Brain microvascular endothelial cell (primary cell): Measurements from ENCODE around the gene METTL1.

Experiments used
- DNase-seq: peaks from one replicate; pipeline ENCODE4 v3.0.0-alpha.2; 2020
- H3K27ac ChIP-seq: fragments of 250-450 bp; sonication (Bioruptor Pico); 2 replicates; pipeline ENCODE4 v1.5.1; 2020; ENCODE audit warnings: mild to moderate bottlenecking, moderate library complexity
- H3K27me3 ChIP-seq: fragments of 250-450 bp; sonication (Bioruptor Pico); replicated peaks from 2 replicates; pipeline ENCODE4 v1.5.1; 2020; ENCODE audit warnings: mild to moderate bottlenecking
- H3K36me3 ChIP-seq: fragments of 250-450 bp; sonication (Bioruptor Pico); replicated peaks from 2 replicates; pipeline ENCODE4 v1.5.1; 2020; ENCODE audit warnings: mild to moderate bottlenecking
- H3K4me3 ChIP-seq: 2 replicates; pipeline ENCODE4 v1.5.1; 2011; ENCODE audit warnings: low read depth, mild to moderate bottlenecking, control low read depth, low read length, moderate library complexity
- CTCF ChIP-seq: IDR thresholded peaks from 2 replicates; pipeline ENCODE4 v1.5.1; 2011; ENCODE audit warnings: low read depth, mild to moderate bottlenecking, moderate library complexity, low read length, control low read depth, inconsistent platforms; ENCODE audit errors: missing control alignments
- in situ Hi-C: cut with HindIII; loops from 2 replicates; pipeline ENCODE4 v1.10.0; 2017; ENCODE audit warnings: low sequenced_read_pairs, low pct_ligation_motif_present

Gene METTL1

GRCh38 chr12:57810450-57810849 is 38.5 kb upstream of the METTL1 start:
- peaks cover 4% of the 10 kb centered on the region for H3K36me3 ChIP-seq
- in situ Hi-C loops = no loop called here
- TF ChIP-seq CTCF = no peak
- no peak overlapping the region for H3K27ac ChIP-seq
- H3K27me3 ChIP-seq = no peaks in the 10 kb centered on the region
- no peak overlapping the region for H3K4me3 ChIP-seq
- DNase-seq = no peak

- H3K4me3 ChIP-seq = no peak overlapping the region
- H3K27me3 ChIP-seq = no peaks in the 10 kb centered on the region
- no peak for TF ChIP-seq CTCF
- H3K36me3 ChIP-seq = peaks cover 4% of the 10 kb centered on the region
- DNase-seq = no peak
- no peak overlapping the region for H3K27ac ChIP-seq
- in situ Hi-C loops = no loop called here
Observed at GRCh38 chr12:57809425-57809824, 37.5 kb upstream of the METTL1 start.

- DNase-seq = no peak
- Histone ChIP-seq H3K27me3 (no peaks in the 10 kb centered on the region), H3K4me3 (no peak overlapping the region), H3K36me3 (peaks cover 4% of the 10 kb centered on the region), H3K27ac (no peak overlapping the region)
- in situ Hi-C loops = no loop called here
- TF ChIP-seq CTCF = no peak
Observed at GRCh38 chr12:57808351-57808750, 36.4 kb upstream of the METTL1 start.

- Histone ChIP-seq H3K4me3 (no peak overlapping the region), H3K36me3 (peaks cover 10% of the 10 kb centered on the region), H3K27ac (no peak overlapping the region), H3K27me3 (no peaks in the 10 kb centered on the region)
- no peak for TF ChIP-seq CTCF
- in situ Hi-C loops = no loop called here
- no peak for DNase-seq
Observed at GRCh38 chr12:57807285-57807684, 35.4 kb upstream of the METTL1 start.

GRCh38 chr12:57806677-57807076 is 34.8 kb upstream of the METTL1 start:
- TF ChIP-seq CTCF = no peak
- H3K27me3 ChIP-seq = no peaks in the 10 kb centered on the region
- in situ Hi-C loops = no loop called here
- peaks cover 16% of the 10 kb centered on the region for H3K36me3 ChIP-seq
- no peak overlapping the region for H3K4me3 ChIP-seq
- no peak overlapping the region for H3K27ac ChIP-seq
- no peak for DNase-seq

GRCh38 chr12:57803319-57803893 is 31.5 kb upstream of the METTL1 start:
- peak; percentile 36 for DNase-seq
- no peak overlapping the region for H3K27ac ChIP-seq
- no peak overlapping the region for H3K4me3 ChIP-seq
- TF ChIP-seq CTCF = peak; percentile 91
- H3K36me3 ChIP-seq = peaks cover 23% of the 10 kb centered on the region
- in situ Hi-C loops = no loop called here
- H3K27me3 ChIP-seq = no peaks in the 10 kb centered on the region
